K562 (cell line): ENCODE data around the gene SH3BP5. TPM values are rescaled to one million over a fixed set of nuclear protein-coding genes. Genes with fewer than 3 reads are reported as not detected.

ENCODE experiments used
- CREB1 ChIP-seq, 2 experiments: sonication (generic) in 1 of 2; formaldehyde crosslinking in 1 of 2; IDR thresholded peaks; 2 replicates each; pipeline versions ENCODE4 v1.6.1 to v1.8.0; 2012 to 2022; ENCODE audit warnings: inconsistent platforms in 1 of 2, mild to moderate bottlenecking in 1 of 2, missing genetic modification reagents in 1 of 2, moderate library complexity in 1 of 2
- PHB2 ChIP-seq: fragments of 450-650 bp; IDR thresholded peaks from 2 replicates; pipeline ENCODE4 v1.6.1; 2017; ENCODE audit warnings: low read depth
- PYGO2 ChIP-seq: fragments of 450-650 bp; IDR thresholded peaks from 2 replicates; pipeline ENCODE4 v1.6.1; 2016; ENCODE audit warnings: mild to moderate bottlenecking, missing genetic modification characterization, moderate library complexity, missing compliant biosample characterization
- RBM39 ChIP-seq: fragments of 200-400 bp; formaldehyde crosslinking; optimal IDR thresholded peaks from 2 replicates; pipeline ENCODE3; 2018; ENCODE audit warnings: low read depth, low read length
- SRSF7 ChIP-seq: fragments of 200-400 bp; formaldehyde crosslinking; optimal IDR thresholded peaks from 2 replicates; pipeline ENCODE3; 2017; ENCODE audit warnings: mild to moderate bottlenecking, low read depth, low read length
- TBP ChIP-seq: optimal IDR thresholded peaks from 2 replicates; pipeline ENCODE3; 2011; ENCODE audit warnings: low read depth, low read length, improper control_type of control experiment
- ZNF121 ChIP-seq: sonication (generic); formaldehyde crosslinking; conservative IDR thresholded peaks from 2 replicates; pipeline ENCODE4 v1.8.0; 2022; ENCODE audit warnings: missing genetic modification reagents
- ZNF224 ChIP-seq: sonication (generic); formaldehyde crosslinking; IDR thresholded peaks from 2 replicates; pipeline ENCODE4 v1.8.0; 2022; ENCODE audit warnings: mild to moderate bottlenecking, missing genetic modification reagents
- ZNF561 ChIP-seq: fragments of 450-650 bp; formaldehyde crosslinking; conservative IDR thresholded peaks from 2 replicates; pipeline ENCODE4 v1.4.0; 2020; ENCODE audit warnings: mild to moderate bottlenecking, moderate library complexity
- ZNF764 ChIP-seq: fragments of 250-450 bp; sonication (Bioruptor Pico); IDR thresholded peaks from 2 replicates; pipeline ENCODE4 v1.4.0; 2020; ENCODE audit warnings: low read depth, mild to moderate bottlenecking, moderate library complexity
- polyA plus RNA-seq, 8 experiments: library from polyadenylated mRNA; depleted of rRNA in 4 of 8; stranded (reverse) in 5 of 8; unstranded in 3 of 8; fragments of >200 nt; fragmentation: Nextera tagmentation in 2 of 8; fragmentation: Illumina TruSeq in 1 of 8; extraction: Ambion mirVana in 2 of 8; extraction: Trizol in 1 of 8; gene quantifications; 2 replicates each; pipeline versions ENCODE4 v1.2.1 to v1.2.3, GENCODE V29; 2011 to 2014; ENCODE audit warnings: inconsistent platforms in 1 of 8, missing spikeins in 1 of 8
- total RNA-seq, 7 experiments: library from RNA; depleted of rRNA in 6 of 7; stranded (reverse); fragments of >200 nt in 6 of 7; fragmentation: Illumina TruSeq in 2 of 7; extraction: Trizol in 2 of 7; gene quantifications; 2 replicates each; pipeline versions ENCODE4 v1.2.1 to v1.2.3, GENCODE V29; 2011 to 2021; ENCODE audit warnings: low replicate concordance in 1 of 7
- TF ChIP-seq, protein P1 (sequence below): fragments of 250-450 bp; sonication (Bioruptor Pico); IDR thresholded peaks from 2 replicates; pipeline ENCODE4 v1.4.0; 2020
- TF ChIP-seq, protein P2 (sequence below): fragments of 450-650 bp; formaldehyde crosslinking; IDR thresholded peaks from 2 replicates; pipeline ENCODE4 v1.4.0; 2020; ENCODE audit warnings: mild to moderate bottlenecking, moderate library complexity
- TF ChIP-seq, protein P3 (sequence below): fragments of 450-650 bp; IDR thresholded peaks from 2 replicates; pipeline ENCODE4 v1.6.1; 2014; ENCODE audit warnings: low read depth, mild to moderate bottlenecking, moderate library complexity, borderline replicate concordance
- TF ChIP-seq, protein P4 (sequence below): sonication (generic); IDR thresholded peaks from 2 replicates; pipeline ENCODE4 v1.6.1; 2016
- TF ChIP-seq, protein P5 (sequence below): fragments of 250-450 bp; sonication (Bioruptor Pico); IDR thresholded peaks from 2 replicates; pipeline ENCODE4 v1.4.0; 2020; ENCODE audit warnings: borderline replicate concordance

SH3BP5 gene
- total and polyA plus RNA-seq, 9 of the 15 experiments (the other 6 are each of a cell fraction or from before 2014, with no cell fraction given) = 2.9 to 29.0 (median 14.9) TPM

DNA sequence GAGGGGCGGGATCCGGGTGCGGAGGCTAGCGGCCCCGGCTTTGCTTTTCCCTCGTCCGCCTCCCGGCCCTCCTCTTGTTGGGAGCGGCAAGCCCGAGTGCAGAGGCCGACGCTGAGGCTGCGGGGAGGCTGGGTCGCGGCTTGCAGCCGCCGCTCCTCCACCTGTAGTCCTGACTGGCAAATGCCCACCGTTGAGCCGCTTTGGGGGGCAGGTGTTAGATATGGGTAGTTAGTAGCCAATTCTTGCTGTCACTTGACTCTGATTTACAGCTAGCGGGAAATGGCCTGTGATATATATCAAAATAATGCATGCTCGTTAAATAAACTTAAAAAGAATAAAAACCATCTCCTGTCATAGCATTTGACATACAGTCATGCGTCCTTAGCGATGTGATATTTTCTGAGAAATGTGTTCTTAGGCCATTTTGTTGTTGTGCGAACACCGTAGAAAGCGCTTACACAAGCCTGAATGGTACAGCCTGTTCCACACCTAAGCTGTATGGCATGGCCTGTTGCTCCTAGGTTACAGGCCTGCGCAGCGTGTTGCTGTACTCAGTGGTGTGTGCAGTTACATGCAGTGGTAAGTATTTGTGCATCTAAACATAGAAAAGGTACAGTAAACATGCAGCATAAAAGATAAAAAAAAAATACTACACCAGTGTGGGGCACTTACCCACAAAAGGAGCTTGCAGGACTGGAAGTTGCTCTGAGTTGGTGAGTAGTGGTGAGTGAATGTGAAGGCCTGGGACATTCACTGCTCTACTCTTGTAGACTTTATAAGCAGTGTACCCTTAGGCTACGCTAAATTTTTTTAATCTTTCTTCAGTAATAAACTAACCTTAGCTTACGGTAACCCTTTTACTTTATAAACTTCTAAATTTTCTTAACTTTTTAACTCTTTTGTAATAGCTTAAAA is 125.5 kb downstream of the SH3BP5 start (continued):
- TF ChIP-seq, protein P1, sequence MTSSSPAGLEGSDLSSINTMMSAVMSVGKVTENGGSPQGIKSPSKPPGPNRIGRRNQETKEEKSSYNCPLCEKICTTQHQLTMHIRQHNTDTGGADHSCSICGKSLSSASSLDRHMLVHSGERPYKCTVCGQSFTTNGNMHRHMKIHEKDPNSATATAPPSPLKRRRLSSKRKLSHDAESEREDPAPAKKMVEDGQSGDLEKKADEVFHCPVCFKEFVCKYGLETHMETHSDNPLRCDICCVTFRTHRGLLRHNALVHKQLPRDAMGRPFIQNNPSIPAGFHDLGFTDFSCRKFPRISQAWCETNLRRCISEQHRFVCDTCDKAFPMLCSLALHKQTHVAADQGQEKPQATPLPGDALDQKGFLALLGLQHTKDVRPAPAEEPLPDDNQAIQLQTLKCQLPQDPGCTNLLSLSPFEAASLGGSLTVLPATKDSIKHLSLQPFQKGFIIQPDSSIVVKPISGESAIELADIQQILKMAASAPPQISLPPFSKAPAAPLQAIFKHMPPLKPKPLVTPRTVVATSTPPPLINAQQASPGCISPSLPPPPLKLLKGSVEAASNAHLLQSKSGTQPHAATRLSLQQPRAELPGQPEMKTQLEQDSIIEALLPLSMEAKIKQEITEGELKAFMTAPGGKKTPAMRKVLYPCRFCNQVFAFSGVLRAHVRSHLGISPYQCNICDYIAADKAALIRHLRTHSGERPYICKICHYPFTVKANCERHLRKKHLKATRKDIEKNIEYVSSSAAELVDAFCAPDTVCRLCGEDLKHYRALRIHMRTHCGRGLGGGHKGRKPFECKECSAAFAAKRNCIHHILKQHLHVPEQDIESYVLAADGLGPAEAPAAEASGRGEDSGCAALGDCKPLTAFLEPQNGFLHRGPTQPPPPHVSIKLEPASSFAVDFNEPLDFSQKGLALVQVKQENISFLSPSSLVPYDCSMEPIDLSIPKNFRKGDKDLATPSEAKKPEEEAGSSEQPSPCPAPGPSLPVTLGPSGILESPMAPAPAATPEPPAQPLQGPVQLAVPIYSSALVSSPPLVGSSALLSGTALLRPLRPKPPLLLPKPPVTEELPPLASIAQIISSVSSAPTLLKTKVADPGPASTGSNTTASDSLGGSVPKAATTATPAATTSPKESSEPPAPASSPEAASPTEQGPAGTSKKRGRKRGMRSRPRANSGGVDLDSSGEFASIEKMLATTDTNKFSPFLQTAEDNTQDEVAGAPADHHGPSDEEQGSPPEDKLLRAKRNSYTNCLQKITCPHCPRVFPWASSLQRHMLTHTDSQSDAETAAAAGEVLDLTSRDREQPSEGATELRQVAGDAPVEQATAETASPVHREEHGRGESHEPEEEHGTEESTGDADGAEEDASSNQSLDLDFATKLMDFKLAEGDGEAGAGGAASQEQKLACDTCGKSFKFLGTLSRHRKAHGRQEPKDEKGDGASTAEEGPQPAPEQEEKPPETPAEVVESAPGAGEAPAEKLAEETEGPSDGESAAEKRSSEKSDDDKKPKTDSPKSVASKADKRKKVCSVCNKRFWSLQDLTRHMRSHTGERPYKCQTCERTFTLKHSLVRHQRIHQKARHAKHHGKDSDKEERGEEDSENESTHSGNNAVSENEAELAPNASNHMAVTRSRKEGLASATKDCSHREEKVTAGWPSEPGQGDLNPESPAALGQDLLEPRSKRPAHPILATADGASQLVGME = no peak
- TF ChIP-seq ZNF224 (CRISPR knock-in tag) (no peak), CREB1 (IDR thresholded peaks at IDR 0.05) (no peak), CREB1 (CRISPR knock-in tag; IDR thresholded peaks at IDR 0.05) (no peak), SRSF7 (no peak), PYGO2 (tag) (no peak), ZNF764 (CRISPR knock-in tag) (no peak), PHB2 (no peak), ZNF561 (CRISPR knock-in tag) (no peak), RBM39 (no peak), ZNF121 (no peak; the same call in 1 of the 2 replicates), TBP (no peak)
- TF ChIP-seq, protein P2, sequence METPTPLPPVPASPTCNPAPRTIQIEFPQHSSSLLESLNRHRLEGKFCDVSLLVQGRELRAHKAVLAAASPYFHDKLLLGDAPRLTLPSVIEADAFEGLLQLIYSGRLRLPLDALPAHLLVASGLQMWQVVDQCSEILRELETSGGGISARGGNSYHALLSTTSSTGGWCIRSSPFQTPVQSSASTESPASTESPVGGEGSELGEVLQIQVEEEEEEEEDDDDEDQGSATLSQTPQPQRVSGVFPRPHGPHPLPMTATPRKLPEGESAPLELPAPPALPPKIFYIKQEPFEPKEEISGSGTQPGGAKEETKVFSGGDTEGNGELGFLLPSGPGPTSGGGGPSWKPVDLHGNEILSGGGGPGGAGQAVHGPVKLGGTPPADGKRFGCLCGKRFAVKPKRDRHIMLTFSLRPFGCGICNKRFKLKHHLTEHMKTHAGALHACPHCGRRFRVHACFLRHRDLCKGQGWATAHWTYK = no peak
- TF ChIP-seq, protein P3, sequence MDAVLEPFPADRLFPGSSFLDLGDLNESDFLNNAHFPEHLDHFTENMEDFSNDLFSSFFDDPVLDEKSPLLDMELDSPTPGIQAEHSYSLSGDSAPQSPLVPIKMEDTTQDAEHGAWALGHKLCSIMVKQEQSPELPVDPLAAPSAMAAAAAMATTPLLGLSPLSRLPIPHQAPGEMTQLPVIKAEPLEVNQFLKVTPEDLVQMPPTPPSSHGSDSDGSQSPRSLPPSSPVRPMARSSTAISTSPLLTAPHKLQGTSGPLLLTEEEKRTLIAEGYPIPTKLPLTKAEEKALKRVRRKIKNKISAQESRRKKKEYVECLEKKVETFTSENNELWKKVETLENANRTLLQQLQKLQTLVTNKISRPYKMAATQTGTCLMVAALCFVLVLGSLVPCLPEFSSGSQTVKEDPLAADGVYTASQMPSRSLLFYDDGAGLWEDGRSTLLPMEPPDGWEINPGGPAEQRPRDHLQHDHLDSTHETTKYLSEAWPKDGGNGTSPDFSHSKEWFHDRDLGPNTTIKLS = no peak
- TF ChIP-seq, protein P4, sequence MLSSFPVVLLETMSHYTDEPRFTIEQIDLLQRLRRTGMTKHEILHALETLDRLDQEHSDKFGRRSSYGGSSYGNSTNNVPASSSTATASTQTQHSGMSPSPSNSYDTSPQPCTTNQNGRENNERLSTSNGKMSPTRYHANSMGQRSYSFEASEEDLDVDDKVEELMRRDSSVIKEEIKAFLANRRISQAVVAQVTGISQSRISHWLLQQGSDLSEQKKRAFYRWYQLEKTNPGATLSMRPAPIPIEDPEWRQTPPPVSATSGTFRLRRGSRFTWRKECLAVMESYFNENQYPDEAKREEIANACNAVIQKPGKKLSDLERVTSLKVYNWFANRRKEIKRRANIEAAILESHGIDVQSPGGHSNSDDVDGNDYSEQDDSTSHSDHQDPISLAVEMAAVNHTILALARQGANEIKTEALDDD = no peak
- TF ChIP-seq, protein P5, sequence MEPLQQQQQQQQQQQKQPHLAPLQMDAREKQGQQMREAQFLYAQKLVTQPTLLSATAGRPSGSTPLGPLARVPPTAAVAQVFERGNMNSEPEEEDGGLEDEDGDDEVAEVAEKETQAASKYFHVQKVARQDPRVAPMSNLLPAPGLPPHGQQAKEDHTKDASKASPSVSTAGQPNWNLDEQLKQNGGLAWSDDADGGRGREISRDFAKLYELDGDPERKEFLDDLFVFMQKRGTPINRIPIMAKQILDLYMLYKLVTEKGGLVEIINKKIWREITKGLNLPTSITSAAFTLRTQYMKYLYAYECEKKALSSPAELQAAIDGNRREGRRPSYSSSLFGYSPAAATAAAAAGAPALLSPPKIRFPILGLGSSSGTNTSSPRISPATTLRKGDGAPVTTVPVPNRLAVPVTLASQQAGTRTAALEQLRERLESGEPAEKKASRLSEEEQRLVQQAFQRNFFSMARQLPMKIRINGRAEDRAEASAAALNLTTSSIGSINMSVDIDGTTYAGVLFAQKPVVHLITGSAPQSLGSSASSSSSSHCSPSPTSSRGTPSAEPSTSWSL (CRISPR knock-in tag) = no peak
